Inferior parietal cortex (tissue), 1 donor: ENCODE results near the gene FBXW4.

Experiments
- DNase-seq: peaks from one replicate; pipeline ENCODE4 v3.0.0-alpha.2; 2016; ENCODE audit errors: extremely low spot score

Gene FBXW4

DNA sequence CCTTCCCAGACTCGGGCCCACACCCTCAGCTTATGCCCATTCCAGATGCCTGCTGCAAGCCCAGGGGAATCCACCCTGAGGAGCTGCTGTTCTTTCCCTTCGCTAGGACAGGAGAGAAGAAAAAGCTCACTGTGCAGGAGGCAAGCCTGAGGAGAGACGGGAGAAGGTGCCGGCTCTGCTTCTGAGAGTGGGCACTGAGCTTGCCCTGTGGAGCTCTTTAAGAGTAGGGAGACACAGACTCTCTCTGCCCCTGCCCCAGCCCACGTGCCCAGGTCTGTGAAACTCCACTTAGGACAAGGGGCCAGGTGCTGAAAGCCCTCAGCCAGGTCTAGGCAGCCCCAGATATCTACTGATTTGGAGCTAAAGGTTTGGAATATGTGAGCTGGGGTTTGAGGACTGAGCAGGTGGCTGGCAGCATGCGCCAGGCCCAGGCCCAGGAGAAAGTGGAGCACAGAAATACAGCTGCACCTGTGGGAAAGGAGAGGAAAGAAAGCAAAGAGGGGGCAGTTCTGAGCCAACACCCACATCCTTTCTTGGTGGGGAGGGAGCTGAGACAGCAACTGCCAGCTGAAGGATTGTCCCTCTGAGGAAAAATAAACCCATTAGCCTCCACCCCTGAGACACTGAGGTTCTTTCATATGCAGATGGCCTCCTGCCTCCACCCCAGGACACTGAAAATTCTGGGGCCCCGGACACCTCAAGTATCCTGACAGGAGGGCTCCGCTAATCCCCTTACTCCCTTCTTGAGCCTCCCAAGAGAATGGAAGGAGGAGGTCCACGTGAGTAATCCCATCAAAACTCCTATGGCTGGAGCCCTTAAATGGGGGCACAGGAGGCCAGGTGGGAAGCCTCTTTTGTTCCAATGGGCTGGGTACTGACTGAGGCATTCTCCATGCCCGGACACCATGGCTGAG is 114.2 kb downstream of the FBXW4 start:
- DNase-seq = no peak

DNA sequence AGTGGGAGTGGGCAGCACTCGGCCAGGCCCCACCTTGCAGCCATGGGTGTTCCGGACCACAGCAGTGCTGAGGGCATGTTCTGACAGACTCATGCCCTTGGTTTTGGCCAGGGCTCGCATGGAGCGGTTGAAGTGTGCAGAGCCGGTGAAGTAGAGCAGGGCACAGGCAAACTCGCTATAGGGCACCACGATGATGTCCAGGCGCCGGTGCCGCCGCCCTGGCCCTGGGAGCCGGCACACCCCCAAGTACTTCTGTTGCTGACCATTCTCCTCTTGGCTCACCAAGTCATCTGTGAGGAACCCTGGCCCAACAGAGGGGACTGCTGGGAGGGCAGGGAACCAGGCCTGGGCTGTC is 115.5 kb downstream of the FBXW4 start:
- no peak for DNase-seq

DNA sequence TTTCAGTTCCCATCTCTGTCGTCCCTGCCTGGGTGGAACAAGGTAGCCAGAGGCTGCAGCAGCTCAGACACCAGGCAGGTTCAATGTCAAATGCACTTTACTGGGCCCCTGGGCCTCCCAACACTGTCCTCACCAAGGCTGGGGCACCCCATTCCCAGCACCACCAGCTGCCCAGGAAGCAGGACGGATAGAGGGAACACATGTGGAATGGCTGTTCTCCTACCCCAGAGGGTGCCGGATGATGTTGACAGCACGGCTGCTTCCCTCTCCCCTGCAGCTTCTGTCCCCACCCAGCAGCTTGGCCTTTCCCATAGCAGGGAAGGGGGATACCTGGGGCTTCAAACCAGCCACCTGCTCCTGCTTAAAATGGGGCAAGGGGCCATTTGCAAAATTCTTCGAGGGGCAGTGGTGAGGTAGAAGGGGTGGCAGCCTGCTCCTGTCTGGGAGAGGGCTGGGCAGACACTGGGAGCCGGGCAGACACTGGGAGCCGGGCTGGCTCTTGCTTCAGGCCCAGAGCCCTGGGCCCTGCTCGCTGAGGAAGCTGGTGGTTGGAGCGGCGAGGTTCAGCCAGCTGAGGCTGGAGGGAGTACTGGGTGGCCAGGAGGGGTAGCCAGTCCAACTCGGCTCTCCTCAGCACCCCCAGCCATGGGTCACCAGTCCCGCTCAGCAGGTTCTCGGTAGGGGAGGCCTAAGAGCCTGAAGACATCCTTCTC is 116.0 kb downstream of the FBXW4 start:
- DNase-seq = no peak

DNA sequence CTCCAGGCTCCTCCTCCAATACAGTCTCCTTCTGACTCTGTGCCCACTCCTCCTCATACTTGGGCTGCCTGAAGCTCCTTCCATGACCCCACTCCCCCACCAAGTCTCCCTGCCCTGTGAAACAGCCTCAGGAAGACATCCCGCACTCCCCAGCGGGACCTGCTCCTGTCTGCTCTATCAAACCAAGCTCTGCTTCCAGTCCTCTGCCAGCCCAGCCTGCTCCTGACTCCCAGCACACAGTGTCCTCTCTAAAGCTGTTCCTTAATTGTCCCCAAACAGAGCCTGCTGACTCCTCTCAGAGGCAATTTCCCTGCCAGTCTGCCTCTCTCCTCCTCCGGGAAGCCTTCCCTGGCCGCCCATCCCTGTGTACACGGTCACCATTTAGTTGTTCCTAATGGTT is 116.8 kb downstream of the FBXW4 start:
- no peak for DNase-seq

DNA sequence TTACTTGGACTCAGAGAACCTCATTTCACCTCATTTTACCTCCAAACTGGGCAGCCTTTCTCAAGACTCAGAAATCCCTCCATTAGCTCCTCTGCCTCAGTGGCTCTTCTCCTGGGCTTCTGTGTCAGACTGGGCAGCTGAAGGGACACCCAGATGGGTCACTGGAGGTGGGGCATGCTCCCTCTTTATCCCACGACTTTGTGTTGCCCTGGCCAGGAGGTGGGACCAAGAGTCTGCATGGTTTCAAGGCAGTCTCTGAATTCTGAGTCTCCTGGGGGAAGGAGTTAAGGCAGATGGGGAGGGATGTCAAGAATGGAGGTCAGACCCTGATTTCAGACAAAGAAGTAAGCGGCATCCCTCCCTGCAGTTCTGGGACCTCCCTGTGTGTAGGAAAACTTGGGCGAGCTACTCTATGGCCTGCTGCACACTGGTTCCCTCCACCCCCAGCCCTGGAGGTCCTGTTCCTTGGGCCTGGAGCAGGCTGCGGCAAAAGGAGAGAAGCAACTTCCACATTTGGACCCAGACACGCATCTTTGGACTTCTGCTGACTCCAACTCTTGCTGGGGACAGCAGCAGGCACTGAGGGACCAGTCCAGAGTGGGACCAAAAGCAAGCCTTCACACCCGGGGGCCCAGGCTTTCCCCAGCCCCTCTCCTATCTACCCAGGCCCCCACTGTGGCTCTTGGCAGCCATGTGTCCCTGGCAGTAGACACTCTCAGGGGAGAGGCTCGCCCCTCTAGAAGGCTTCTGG is 117.7 kb downstream of the FBXW4 start:
- DNase-seq = no peak

DNA sequence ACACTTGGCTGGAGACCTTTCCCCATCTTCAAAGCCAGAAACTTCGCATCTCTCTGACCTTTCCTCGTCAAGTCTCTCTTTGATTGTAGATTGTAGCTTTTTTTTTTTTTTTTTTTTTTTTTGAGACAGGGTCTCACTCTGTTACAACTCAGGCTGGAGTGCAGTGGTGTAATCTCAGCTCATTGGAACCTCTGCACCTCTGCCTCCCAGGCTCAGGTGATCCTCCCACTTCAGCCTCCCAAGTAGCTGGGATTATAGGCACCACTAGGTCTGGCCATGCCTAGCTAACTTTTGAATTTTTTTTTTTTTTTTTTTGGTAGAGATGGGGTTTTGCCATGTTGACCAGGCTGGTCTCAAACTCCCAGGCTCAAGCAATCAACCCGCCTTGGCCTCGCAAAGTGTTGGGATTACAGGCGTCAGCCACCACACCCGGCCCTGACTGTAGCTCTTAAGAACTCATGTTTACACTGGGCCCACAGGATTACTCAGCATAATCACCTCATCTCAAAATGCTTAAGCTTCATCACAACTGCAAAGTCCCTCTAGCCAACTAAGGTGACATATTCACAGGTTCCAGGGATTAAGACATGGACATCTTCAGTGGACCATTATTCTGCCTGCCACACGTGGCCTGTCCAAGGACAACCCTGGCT is 118.6 kb downstream of the FBXW4 start:
- no peak for DNase-seq

DNA sequence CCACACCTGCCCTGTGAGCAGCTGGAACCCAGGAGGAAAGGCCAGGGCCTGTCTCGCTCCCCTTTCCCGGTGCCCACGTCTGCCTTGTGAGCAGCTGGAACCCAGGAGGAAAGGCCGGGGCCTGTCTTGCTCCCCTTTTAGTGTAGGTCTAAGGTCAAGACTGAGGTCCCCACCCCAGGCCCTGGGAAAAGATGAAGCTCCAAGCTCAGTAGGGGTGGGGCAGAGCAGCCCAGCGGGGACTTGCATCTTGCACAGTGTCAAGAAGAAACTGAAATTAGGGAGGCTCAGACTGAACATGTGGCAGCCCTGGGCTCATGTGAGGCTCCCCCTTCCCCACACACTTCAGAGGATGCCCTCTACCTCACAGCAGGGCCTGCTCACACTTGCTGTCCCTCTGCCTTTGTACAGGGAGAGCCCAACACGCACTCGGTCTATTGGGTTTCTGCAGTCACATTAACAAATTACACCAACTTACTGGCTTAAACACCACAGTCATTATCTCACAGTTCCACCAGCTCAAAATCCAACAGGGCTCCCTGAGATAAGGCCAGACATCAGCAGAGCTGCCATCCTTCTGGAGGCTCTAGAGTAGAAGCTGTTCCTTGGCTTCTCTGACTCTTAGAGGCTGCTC is 119.3 kb downstream of the FBXW4 start:
- no peak for DNase-seq

DNA sequence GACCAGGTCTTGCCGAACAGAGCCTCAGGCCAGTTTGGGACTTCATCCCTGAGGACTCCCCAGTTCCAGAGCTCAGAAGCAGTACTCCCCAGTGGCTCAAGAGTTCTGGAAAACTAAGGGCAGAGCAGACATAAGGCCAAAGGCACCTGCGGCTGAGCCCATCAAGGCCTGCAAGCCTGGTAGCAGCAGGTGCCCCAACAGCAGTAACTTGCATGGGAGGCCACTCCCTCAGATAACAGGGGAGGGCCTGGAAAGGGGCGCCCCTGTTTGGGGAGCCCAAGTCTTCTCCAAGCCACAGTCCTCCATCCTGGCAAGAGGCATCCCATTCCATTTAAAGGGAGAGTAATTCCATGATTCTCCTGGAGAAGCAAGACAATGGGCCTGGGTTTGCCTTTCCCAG is 119.9 kb downstream of the FBXW4 start:
- no peak for DNase-seq

DNA sequence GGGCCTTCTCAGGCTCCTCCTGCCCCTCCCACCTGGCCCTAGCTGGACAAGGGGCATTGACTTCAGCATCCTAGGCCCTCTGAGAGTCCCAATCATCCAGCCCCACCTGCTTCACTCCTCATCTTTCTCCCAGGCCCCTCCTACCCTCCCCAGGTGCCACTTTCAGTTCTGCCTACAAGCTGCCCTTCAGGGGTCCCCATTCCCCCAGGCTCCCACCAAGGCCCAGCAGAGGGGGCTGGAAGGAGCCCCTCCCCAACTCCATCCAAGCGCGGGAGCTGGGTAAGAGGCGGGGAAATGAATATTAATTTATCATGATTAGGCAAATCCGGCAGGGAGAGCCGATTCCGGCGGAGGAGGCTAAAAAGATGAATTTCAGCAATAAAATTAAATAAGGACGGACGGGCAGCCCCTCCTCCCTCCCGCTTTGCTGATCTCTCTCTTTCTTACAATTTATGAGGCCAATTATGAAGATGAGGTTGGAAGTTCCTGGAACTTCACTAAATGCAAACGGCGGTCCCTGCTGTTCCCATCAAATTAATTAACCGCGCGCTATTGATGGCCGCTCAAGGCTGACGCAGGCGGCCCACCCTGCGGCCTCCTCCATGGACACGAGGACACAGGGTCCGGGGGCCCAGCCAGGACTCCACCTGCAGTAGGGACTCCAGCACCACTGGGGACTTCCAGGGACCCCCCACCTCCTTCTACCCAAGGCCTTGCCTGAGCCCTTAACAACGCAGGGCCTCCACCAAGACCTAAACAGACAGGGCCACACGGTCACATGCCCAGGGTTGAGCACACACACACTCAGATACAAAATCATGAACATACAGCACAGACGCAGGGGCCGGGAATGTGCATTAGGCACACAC is 120.9 kb downstream of the FBXW4 start:
- no peak for DNase-seq

DNA sequence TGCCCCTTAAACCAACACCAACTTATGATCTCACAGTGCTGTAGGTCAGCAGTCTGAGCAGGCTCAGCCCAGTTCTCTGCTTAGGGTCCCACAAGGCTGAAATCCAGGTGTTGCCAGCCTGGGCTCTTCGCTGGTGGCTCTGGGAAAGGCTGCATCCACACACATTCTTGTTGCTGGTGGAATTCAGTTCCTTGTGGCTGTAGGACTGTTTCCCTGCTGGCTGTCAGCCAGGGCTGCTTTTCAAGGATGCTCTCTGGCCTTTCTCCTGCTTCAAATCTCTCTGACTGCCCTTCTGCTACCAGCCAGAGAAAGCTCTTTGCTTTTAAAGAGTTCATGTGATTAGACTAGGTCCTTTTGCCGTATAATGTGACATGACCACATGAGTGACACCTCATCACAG is 122.2 kb downstream of the FBXW4 start:
- no peak for DNase-seq

DNA sequence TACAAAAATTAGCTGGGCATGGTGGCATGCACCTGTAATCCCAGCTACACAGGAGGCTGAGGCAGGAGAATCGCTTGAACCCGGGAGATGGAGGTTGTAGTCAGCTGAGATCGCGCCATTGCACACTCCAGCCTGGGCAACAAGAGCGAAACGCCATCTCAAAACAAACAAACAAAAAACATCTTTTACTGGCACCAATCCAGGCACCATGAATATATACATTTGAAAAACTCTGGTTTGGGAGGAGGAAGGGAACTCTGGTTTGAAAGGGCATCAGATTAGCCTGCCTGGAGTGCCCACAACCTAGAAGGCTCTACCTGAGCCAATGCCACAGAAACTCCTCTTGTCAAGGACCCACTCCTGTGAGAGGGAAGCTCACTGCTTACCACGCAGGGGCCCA is 122.8 kb downstream of the FBXW4 start:
- DNase-seq = no peak

DNA sequence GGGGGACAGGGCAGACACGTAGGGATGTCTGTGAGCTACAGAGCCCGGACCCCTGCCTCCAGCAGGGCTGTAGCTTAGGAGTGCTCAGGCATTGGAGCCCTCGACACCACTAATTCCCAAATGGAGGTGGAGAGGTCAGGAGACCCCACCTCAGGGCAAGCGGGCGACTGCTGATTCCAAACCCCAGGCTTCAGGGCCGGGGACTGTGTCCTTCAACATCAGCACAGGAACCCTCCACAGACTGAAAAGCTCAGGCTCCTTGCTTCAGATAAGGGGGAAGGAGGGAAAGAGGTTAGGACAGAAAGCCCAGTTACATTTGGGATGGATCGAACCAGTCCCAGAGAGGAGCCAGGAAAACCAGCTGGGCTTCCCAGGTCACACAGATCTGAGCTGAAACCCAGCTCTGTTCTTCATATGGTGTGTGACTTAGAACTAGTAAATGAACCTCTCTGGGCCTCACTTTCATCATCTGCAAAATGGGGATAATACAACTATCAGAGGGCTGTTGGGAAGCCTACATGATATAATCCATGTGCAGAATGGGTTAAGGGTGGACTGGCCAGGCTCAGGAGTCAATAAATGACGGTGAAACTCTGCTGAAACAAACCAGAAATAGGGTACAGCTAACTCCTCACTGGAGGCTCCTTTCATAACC is 123.6 kb downstream of the FBXW4 start:
- DNase-seq = no peak

DNA sequence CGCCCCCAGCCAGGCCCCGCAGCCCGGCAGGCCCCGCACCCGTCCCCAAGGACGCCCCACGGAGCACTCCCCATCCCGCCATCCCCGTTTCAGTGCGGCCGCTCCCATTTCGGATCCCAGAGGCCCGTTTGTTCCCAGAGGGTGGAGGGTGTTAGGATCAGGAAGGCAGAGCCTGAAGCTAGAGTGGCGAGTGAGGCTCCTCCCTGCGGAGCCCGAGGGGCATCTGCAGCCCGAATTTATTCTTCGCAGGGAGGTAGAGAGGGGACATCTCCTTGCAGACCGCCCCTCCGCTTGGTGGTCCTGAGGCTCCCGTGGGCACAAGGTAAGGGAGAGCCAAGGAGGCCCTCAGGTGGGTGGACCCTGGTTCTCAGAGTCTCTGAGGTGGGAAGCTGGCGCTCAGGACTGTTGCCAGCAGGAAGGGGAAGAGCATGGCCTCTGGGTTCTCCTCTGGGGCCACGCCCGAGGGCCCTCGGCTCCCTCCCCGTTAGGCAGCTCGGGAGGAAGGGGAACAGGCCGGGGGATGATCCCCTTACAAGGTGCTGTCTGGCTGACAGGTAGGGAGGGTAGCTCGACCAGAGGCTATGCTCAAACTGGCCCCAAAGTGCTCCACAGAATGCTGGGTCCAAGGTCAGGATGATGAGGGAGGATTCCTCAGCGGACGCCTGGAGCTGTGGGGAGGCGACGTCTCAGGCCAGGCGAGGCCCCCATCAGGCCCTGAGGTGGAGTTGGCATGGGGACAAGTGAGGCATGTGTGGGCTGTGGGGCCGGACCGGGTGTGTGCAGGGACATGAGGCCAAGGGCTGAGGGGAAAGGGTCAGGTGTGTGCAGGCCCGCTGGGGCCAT is 124.3 kb downstream of the FBXW4 start:
- DNase-seq = no peak

DNA sequence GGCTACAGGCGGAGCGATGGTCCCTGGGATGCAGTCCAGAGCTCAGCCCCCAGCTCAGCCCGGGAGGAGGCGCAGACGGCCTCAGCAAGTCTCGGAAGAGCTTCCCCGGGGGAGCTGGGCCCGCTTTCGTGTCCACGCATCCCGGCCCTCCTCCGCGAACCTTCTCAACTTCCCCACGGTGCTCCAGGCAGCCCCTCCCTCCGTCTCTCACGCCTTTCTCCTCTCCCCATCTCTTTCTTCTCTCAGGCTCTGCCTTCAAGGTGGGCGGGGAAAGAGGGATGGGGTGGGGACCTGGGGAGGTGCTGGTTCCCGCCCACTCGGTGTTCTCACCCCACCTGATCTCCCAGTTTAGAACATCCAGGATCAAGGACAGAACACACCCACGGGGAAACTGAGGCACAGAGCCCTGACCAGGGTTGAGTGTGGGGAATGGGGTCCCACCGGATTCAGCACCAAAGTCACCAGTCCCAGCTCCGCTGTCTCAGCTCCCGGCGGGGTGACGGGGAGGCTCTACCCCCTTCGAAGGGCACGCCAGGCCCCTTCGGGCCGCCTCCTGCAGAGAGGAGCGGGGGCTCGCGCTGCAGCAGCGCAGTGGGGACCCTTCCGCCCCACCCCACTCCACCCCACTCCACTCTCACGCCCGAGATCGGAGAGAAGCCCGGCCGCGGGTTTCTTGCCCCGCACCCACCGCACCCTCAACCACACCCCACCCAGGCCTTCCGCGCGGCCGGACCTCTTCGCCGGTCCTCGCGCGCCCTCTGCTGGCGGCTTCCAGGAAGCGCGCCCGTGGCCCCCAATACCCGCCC is 125.1 kb downstream of the FBXW4 start:
- DNase-seq = peak; percentile 75

DNA sequence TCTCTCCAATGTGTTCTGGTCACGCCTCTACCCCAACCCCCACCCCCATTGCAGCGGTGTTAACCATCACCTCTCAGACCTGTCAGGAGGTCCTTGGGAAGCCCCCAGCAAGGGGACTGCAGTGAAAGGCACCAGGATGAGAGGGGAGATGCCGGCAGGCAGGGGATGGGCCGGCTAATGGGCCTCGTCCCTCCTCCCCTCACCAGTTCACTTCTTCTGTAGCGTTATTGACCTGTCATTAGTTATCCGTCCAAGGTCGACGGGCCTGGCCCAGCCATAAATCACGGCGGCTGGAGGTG is 125.7 kb downstream of the FBXW4 start:
- no peak for DNase-seq

DNA sequence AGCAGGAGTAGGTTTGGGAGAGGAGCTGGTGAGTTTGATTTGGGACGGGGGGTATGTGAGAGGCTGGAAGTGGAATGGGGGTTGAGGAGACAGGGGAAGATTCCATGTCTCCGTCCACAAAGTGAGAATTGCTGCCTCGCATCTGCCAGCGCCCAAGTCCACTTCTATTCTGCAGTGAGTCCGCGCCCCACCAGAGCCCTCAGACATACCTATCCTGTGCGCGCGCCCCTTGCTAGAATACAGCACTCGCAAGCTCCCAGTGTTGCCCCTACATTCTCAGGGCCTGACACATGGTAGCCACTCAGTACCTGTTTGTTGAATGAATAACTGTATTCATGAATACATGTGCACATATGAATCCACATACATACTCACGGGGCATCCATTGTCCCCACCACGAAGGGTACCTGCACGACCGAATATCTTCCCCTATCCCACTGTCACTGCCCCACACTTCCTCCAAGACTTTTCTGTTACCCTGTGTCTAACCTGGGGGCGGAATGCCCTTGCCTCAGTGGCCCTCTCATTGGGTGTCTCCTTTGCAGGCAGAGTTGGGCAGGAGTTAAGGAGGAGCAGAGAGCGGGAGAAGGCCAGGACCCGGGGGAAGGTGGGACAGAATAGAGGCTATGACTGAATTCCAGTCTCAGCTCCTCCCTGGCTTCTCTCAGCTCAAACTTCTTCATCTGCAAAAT is 126.8 kb downstream of the FBXW4 start:
- no peak for DNase-seq

DNA sequence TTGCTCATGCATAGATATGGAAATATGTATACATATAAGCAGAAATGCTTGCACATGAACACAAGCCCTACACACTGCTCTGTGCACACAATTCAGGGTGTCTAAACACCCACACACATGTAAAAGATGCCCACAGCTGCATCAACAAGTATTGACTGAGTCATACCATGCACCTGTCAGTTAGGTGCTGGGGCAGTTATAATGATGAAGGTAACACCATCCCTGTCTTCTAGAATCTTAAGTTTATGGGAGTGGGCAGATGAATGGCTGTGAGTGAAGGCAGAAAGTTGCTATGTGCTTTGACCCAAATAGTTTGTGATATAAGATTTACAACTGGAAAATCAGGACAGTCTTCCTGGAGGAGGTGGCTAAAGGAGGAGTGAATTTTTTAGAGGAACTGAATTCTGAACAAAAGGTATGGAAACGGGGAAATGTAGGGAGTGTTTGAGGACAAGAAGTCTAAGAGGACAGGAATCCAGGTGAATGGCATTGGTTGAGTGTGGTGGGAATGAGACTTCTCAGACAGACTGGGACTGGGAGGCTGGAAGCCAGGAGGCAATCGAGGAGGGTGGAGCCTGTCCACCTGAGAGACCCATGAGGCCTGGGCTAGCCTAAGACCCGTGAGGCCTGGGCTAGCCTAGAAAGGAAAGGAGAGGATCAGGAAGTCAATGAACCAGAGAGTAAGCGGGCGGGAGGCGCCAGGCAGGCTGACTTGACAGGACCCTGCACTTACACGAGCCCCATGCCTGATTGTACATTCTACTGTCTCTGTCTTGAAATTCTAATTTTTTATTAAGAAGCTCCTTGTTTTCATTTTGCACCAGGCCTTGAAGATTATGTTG is 127.6 kb downstream of the FBXW4 start:
- DNase-seq = no peak
